ENCODE results near the gene NCAM1.
"Not testable (repeated sequence)": the region's sequence is repeated elsewhere in the genome, so short reads cannot be mapped to it uniquely, and the experiment has no call there.

- TF ChIP-seq YY1 (IDR thresholded peaks at IDR 0.05; ENCODE audit: insufficient read depth, insufficient read length); SUZ12 (IDR thresholded peaks at IDR 0.05; ENCODE audit: extremely low read depth, insufficient read depth, insufficient read length); ZNF274 (IDR thresholded peaks at IDR 0.05; ENCODE audit: low read depth, low read length): not testable (repeated sequence)
Measured at GRCh38 chr11:113298496-113298895, 337.3 kb downstream of the NCAM1 start.
